NCI-H1092 treated with DMSO at 0.1 percent for 48 hours (cell line): ENCODE measurements around the gene PDGFB.
A peak's percentile ranks its signal among the peaks of the same experiment; 100 is the strongest.

Source experiments
- DNase-seq: peaks from one replicate; lab custom pipeline; 2025; lab: John Stamatoyannopoulos, UW

PDGFB gene

DNA sequence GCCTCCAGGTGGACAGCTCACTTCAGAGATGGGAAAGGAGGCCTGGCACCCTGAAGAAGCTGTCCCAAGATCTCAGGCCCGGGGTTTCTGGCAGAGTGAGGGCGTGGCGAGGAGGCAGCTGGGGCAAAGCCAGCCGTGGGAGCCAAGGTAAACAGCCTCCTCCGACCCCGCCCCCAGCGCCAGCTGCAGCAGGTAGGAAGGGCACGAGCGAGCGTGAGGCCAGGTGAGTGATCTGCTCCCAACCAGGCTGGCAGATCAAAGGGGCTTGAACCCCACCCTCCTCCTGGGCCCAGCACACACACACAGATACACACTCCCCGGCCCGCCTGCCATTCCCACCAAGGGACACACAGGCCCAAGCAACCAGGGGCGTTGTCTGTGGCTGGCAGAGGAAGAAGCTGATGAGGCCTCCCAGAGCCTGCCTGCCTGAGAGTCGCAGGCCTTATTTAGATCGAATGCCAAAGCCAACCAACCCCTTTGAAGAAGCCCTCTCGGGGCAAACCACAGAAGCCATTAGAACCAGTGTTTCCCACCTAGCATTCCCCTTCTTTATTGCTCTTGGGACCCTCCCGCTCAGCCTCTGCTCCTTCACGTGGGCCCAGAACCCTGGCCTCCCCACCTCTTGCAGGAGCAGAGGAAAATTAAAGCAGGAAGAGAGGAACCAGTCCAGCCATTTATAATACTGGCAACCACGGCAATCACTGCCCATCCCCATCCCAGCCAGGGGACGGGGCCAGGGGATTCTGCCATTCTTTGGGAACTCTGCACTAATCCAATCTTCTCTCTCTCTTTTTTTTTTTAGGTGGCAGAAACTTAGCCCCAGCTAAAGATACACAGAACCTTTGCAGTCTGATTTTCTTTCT lies 5.0 kb downstream of the PDGFB start:
- no peak for DNase-seq

DNA sequence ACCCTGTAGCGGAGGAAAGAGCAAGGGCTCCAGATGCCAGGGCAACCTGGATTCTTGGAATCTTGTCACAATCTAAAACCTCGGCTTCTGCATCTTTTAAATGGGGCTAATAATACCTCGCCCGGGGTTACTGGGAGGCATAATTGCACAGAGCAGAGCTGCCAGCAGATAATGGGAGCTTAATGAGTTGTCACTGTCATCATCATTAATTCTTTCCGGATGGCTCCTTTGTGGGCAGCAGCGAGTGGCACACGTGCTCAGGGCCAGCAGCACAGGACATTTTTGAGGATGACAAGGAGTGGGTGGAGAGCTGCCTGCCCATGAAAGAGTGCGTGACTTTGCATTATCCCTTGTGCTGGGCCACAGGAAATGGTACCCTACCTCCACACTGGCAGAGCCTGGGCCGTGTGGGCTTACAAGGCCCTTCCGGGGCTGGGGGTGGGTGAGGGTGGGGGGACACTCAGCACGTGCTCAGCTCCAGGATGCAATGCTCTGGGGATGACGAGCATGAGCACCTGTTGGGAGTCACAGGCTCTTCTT lies 5.7 kb downstream of the PDGFB start:
- no peak for DNase-seq

DNA sequence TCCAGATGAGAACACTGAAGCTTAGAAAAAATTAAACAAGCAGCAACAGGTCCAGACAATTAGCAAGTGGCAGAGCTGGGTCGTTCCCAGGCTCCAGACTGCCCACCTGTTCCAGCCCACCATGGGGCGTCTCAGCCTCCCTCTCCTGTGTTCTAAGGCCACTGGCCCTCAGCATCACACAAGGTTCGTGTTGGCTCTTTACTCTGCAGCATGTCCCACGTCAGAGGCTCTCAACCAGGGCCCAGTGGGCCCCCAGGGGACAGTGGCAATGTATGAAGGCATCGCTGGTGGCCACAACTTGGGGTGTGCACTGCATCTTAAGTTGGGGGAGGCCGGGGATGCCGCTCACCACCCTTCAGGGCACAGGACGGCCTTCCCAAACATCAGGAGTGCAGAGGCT lies 6.2 kb downstream of the PDGFB start:
- no peak for DNase-seq

DNA sequence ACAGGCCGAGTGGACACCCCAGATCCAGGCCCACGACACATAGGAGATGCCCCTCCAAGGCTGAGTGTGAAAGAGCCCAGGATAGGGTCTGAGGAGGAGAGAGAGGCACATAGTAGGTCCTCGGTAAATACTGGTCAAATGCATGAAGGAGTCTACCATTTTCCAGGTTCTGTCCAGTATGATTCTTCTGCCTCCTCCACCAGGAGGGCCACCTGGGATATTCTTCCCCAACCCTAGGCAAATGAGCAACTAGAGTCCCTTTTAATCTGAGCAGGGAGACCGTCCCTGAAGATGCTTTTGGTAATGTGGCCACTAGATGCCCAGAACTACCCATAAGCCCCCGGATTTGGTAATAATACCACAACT lies 6.7 kb downstream of the PDGFB start:
- DNase-seq, result no peak

DNA sequence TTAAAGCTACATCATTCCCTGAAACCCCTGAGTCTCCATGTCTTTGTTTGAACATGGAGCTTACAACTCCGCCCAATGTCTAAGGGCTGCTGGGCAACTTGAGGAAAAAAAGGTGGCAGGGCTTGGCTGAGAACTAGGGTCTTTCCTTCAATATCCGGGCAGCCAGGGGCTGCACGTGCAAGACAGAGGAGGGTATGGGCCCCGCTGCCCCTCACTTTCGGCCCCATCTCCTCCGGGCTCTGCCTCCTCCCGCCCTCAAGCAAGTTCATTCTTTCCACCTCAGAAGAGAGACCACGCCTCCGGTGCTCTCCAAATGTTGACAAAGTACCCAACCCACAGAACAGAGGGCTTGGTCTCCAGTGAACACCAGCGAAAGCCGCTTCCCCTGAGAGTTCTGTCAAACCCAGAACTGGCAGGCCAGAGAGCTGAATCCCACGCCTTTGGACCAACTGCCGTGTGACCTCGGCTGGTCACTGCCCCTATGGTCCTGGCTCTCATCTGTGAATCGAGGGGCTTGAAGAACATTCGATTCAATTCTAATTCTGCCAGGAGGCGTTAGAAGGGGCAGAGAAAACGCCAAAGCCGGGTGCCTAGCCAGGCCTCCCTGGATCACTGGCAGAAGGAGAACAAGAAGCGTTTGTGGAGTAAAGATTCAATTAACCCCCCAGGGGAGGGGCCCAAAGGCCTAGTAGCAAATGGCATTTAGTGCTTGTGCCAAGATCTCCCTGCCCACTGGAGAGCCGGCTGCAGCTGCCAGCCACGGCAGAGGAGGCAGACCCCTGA lies 7.3 kb downstream of the PDGFB start:
- DNase-seq, result no peak

DNA sequence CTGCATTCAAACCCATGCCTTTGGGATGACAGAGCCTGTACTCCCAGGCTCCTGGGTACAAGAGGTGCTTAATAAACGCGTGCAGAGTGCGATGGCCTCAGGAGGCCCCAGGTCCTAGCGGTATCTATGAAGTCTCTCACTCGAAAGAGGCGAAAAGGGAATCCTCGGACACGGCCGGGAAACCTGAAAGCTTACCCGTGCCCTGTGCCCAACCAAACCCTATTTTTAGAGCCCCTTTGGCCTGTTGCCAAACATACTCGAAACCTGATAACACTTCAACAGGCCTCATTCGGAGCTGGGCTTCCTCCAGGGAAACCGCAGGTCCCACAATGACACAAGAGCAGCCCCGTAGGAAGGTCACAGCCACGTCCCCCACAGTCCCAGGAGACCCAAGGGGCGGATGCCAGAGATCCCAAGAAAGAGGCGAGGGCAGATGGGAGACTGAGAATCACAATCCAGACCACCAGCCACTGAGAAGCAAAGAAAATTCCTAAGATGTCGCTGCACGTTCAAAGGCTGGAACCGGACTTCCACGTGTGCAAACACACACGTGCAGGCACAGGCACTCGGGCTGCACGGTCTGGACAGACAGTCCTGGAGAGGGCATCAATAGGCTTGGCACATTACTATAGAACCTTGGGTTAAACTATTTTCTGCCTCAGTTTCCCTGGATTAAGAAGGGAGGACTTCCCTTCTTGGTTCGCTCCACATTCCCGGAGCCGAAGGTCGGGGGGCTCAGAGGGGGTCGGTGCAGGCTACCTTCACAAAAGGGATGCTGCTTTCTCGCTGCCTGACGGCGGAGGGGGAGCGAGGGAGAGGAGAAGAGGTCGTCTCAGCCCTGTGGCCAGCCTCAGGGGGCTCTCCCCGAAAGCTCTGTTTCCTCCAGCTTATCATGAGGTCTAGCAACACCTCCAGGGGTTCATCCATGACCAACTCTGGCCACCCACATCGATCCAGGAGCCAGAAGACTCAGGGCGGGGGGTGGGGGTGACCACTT lies 8.2 kb downstream of the PDGFB start:
- DNase-seq, result peak; percentile 66

DNA sequence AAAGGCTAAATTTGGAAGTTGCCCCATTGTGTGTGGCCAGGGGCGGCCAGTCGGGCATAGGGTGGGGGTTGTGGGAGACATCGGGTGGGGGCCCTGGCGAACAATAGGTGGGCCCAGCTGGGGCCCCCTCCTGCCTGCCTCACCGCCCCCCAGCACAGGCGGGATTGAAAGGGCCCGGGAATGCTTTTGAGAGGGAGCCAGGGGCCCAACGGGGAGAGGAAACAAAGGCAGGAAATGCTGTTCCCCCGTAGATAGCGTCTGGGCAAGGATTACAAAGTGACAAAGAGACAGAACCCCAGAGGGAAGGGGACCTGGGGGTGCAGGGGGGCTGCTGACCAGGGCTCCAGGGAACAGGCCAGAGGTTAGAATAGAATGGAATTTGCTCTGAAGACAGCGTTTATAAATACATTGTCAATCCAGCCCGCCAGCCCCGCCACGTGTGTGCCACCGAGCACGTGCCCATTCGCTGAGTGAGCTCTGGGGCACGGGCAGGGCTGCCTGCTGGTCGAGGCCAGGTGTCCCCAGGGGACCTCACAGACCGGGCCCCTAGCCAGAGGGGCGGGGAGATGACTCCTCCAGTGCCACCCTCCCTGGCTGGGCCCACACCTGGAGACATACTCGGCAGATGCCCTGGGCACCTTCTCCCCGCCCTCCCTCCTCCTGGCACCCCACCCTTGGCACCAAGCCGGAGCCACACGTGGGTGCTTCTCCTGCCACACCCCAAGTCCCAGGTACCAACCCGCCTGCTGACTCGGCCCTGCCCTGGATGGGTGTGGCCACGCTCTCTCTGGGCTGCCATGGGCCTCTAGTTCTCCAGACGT lies 9.7 kb downstream of the PDGFB start:
- no peak for DNase-seq

DNA sequence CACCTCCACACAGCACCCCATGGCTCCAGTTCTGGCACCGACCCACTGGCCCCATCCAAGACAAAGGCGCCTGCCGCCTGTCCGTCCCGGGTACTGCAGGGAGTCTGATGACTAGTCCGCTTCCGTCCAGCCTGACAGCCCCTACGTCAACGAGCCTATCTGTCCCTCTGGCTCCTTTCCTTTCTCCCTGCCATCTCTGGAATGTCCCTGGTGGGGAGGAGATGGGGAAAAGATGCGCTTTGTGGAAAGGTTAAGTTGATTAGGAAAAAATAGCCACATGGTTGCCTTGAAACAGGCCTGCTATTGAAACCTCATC lies 10.4 kb downstream of the PDGFB start:
- no peak for DNase-seq

DNA sequence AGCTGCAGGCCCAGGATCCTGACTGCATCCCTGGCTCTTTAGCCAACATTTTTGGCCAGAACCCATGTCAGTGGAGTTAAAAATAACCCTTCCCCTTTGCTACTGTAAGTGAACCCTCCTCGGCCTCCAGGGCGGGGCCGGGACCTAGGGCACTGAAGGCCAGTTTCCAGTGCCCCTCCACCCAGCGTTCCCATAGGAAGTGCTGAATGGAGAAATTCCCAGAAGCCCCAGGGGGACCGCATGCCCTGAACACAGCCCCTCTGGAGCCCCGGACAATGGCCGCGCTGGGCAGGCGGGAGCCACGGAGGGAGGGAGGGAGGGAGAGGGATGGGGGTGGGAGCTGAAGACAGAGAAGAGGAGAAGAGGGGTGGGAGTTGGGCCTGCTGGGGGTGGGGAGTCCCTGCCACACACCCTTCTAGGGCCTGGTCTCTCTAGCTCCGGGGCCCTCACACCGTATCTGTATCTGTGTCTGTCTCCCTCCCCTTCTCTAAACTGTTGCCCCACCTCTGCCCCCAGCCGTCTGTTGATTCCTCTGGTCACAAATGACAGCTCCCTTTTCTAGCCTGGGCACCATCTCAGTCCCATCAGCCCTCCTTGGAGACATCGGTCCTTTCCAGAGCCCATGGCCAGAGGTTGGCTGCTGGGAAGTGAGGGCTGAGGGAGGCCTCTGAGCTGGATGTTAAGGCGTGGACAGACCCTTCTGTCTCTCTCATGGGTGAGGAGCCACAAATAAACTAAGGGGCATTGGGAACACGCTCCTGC lies 10.9 kb downstream of the PDGFB start:
- DNase-seq, result no peak

DNA sequence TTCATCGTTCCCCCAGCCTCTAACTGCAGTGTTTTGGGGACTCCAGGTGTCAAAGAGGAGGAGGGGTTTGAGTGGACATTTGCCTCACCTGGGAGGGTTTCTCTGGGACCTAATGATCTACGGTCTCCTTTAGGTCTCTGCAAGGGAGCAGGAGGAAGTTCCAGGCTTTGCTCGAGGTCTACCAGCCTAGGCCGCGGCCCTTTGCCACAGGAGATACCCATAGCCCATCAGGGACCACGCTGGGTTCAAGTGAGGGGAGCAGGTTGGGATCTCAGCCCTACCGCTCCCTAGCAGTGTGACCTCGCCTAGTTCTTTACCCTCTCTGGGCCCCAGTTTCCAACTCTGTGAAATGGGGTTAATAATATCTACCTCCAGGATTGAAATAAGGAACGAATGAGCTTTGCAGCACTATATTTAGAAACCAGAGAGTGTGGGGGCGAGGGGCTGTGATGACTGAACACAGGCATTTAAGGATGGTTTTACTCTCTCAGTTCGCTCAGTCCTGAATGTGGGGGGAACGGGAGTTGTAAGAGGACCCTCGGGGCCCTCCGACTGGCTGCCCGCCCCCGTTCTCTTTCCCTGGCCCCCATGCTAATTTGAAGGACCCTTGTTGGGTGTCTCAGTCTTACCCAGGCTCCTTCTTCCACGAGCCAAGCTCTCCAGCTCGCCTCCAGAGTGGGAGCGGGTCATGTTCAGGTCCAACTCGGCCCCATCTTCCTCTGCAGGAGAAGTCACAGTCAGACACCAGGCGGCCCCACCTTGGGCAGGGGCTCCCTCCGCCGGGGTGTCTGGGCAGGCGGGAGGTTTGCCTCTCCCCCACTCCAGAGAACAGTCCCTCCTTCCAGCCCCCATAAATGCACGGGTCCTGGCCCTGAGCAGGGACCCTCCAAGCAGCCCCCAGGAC lies 11.7 kb downstream of the PDGFB start:
- DNase-seq, result no peak

DNA sequence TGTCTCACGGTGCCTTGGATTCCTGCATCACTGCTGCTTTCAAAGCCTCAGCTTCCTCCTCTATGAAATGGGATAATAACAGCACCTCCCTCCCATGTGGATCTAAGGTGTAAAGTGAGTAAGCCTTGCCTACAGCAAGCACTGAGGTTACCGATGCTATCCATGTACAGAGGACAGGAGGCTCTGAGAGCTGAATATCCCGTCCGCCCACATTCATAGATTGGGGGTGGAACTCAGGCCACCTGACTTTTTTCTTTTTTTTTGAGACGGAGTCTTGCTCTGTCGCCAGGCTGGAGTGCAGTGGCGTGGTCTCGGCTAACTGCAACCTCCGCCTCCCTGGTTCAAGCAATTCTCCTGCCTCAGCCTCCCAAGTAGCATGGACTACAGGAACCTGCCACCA lies 12.5 kb downstream of the PDGFB start:
- no peak for DNase-seq

DNA sequence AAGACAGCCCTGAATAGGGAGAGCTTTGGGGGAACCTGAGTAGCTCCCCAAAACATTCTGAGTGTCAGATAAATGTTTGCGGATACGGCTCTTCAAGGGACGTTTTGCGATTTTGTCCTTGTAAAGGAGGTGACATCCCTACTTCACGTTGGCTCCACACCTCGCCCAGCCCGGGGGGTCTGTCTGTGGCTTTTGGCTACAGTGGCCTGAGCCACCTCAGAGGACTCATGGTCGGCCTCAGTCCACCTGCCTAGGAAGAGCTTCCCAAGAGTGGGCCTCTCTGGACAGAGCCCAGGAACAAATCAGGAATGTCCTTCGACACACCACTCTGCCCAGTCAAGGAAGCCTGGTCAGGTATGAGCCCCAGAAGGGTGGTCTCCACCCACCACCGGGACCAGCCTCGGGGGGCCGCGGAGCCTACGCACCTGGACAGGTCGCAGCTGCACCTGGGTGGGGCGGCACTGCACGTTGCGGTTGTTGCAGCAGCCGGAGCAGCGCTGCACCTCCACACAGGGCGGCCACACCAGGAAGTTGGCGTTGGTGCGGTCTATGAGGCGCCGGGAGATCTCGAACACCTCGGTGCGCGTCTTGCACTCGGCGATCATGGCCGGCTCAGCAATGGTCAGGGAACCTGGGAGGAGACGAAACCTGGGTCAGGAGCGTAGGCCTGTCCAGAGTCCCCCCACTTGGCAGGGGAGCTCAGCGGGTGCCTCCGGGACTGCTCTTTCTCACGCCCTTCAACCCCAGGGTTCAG lies 13.4 kb downstream of the PDGFB start:
- DNase-seq, result no peak

DNA sequence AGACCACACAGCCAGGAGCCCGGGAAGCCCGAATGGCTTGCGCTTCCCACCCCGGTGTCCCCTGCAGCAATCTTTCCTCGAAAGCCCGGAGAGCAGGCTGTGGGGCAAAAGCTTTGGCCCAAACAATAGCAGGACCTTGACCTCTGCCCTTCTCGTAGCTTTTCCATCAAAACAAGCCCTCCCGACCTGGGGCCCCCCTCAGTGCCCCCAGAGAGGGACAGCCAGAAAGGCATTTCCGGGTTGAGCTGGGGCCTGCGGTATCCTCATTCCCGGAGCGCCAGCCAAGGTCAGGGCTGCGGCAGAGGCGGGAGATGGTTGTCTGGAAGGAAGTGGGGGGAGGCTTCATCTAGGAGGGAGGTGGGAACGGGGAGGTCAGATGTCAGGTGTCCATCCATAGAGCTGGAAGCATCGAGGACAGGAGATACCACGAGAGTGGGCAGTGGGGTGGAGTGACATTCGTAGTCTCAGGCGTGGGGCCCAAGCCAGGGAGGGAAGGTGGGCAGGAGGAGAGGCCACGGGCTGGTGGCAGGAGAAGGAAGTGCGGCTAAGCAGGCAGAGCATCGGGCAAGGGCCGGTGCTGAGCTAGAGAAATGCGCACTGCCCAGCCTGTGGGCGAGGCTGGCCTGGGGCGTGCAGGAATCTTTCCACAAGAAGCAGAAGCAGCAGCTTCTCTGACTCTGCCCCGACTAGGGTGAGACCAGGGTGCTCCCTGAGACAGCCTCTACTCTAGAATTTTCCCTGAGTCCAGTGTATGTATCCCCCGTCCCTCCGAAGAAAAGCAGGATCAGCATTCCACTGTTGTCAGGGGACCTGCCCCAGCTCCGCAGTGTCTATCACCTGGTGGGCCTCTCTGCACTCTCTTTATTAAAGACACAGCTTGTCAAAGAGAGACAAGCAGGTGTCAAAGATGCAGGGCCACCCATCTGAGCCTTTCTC lies 14.3 kb downstream of the PDGFB start:
- DNase-seq, result no peak

DNA sequence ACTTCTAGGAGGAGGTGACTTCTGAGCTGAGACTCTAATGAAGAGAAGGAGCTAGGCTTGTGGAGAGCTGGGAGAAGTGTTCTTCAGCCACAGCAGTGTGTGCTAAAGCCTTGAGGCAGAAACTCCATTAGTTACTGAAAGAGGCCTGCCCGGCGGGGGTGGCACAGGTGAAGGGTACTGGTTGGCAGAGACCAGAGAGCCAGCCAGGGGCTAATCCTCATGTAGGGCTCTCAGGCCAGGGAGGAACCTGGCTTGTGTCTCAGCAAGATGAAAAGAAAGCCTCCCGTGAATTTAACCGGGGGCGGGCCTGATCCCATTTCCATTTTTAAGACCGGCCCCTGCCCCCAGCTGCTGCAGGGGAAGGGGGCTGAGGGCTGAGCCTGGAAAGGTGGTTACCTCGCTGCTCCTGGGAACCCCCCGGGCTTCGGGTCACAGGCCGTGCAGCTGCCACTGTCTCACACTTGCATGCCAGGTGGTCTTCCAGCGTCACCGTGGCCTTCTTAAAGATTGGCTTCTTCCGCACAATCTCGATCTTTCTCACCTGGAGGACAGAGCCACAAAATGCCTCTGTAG lies 15.0 kb downstream of the PDGFB start:
- DNase-seq, result no peak

DNA sequence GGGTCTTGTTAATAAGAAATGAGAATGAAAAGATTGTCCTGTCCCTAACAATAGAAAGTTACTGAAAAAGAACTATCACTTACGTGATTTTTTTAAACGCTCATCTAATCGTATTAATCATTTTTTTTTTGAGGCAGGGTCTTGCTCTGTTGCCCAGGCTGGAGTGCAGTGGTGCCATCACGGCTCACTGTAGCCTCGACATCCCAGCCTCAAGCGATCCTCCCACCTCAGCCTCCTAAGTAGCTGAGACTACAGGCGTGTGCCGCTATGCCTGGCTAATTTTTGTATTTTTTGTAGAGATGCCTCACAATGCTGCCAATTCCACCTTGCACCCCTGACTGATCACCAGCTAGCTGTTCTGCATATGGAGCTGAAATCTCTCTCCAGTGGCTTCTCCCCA lies 15.7 kb downstream of the PDGFB start:
- DNase-seq, result no peak

DNA sequence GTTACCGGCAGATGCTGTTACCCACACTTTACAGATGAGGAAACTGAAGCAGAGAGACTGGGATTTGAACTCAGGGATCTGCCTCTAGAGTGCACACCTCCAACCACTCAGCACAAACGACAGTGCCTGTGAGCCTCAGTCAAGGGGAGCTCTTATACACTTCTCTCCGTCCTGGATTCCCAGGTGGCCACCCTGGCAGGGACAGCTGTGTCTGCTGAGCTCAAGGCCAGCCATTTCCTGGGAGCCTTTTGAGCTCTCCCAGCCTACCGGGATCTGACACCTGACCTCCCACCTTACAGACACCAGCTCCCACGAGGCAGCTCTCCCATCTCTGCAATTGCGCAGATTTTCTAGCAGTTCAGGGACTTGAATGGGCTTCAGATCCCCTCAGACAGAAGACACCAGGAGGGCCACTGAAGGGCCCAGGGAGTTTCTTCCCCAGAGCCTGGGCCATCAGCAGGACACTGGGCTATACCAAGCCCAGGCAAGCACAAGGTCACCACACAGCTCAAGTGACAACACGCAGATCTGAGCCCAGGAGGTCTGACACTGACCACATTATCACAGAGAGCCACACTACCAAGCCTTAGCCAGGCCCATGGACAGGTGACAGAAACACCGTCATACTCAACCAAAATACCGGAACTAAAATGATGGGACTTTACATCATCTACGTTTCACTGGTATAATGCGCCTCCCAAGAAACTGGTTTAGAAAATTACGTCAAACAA lies 17.1 kb downstream of the PDGFB start:
- DNase-seq, result no peak

DNA sequence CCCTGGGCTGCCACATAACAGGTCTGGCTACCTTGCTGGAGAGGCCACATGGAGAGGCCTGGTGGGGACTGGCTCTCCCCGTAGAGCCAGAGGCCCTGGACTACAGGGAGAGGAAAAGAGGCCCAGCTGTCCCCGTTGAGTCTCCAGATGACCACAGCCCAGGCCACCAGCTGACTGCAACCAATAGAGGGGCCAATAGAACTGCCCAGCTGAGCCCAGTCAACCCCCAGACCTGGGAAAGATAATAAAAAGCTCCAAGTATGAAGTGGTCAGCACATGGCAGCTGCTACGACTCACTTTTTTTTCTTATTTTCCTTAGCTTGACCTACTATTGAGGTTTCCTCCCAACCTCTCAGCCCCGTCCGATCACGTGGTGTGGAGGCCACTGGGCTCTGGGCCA lies 18.4 kb downstream of the PDGFB start:
- no peak for DNase-seq
